SU-DHL-6 (cell line): ENCODE results near the gene SLC35F5.

Experiments
- H2AFZ ChIP-seq: fragments of 200-600 bp; sonication (generic); 2 replicates; pipeline ENCODE4 v1.6.1; 2014; ENCODE audit warnings: low read depth, mild to moderate bottlenecking, moderate library complexity, mixed read lengths, antibody characterized with exemption, low read length; ENCODE audit not compliant: severe bottlenecking
- H3F3A ChIP-seq: fragments of 200-600 bp; shearing (Covaris generic); 2 replicates; pipeline ENCODE4 v1.6.0; 2016; ENCODE audit warnings: antibody characterized with exemption, mild to moderate bottlenecking; ENCODE audit not compliant: insufficient read depth
- H3K27ac ChIP-seq: fragments of 200-600 bp; sonication (generic); 2 replicates; pipeline ENCODE4 v1.5.1; 2016; ENCODE audit warnings: low read depth, mild to moderate bottlenecking, low read length, moderate library complexity, mixed read lengths
- H3K27me3 ChIP-seq: fragments of 200-600 bp; sonication (generic), shearing (Covaris generic); 2 replicates; pipeline ENCODE4 v1.6.0; 2014; ENCODE audit warnings: mild to moderate bottlenecking, low read length
- H3K36me3 ChIP-seq: fragments of 200-600 bp; sonication (generic); 2 replicates; pipeline ENCODE4 v1.6.1; 2014; ENCODE audit warnings: mild to moderate bottlenecking, low read length, mixed read lengths
- H3K4me2 ChIP-seq: fragments of 300-600, 200-600 bp; shearing (Covaris generic), sonication (generic); 2 replicates; pipeline ENCODE4 v1.6.0; 2014; ENCODE audit warnings: low read length, low read depth, mild to moderate bottlenecking; ENCODE audit not compliant: poor library complexity, severe bottlenecking
- H3K4me3 ChIP-seq: fragments of 200-600 bp; sonication (generic); 2 replicates; pipeline ENCODE4 v1.5.1; 2014; ENCODE audit warnings: antibody characterized with exemption, low read length, mild to moderate bottlenecking, mixed read lengths; ENCODE audit not compliant: insufficient read depth, poor library complexity, severe bottlenecking
- H3K79me2 ChIP-seq: fragments of 200-600 bp; sonication (generic); 2 replicates; pipeline ENCODE4 v1.6.1; 2014; ENCODE audit warnings: mild to moderate bottlenecking, low read length, moderate library complexity; ENCODE audit not compliant: insufficient read depth
- H3K9ac ChIP-seq: fragments of 200-600 bp; sonication (generic); 2 replicates; pipeline ENCODE4 v1.7.0; 2014; ENCODE audit warnings: mild to moderate bottlenecking, low read length
- H3K9me2 ChIP-seq: fragments of 200-600 bp; sonication (generic); replicated peaks from 2 replicates; pipeline ENCODE4 v1.6.1; 2014; ENCODE audit warnings: low read length; ENCODE audit not compliant: insufficient read depth
- H3K9me3 ChIP-seq: fragments of 200-600 bp; sonication (generic); 2 replicates; pipeline ENCODE4 v1.6.1; 2014; ENCODE audit warnings: low read length, mixed read lengths; ENCODE audit not compliant: insufficient read depth
- H4K20me1 ChIP-seq: fragments of 200-600 bp; sonication (generic); 2 replicates; pipeline ENCODE4 v1.6.1; 2014; ENCODE audit warnings: low read depth, mild to moderate bottlenecking, antibody characterized with exemption, low read length, moderate library complexity, mixed read lengths
- CTCF ChIP-seq: fragments of 200-600 bp; sonication (generic); IDR thresholded peaks from one replicate; pipeline ENCODE4 v1.5.1; 2017; ENCODE audit warnings: antibody characterized with exemption, mild to moderate bottlenecking, low read length, moderate library complexity; ENCODE audit not compliant: insufficient read depth, poor library complexity, severe bottlenecking
- EZH2phosphoT487 ChIP-seq: fragments of 200-600 bp; sonication (generic), shearing (Covaris generic); conservative IDR thresholded peaks from 2 replicates; pipeline ENCODE4 v1.6.1; 2018; ENCODE audit warnings: mild to moderate bottlenecking, antibody characterized with exemption, low read length, moderate library complexity, mixed read lengths

The SLC35F5 gene

GRCh38 chr2:113756355-113757137 is at the start of gene SLC35F5:
SLC35F5 (minus strand) TSS chr2:113756642; CDS start chr2:113756409, 233 bp downstream.
- Histone ChIP-seq H3K4me3 (peak within 1 kb of the TSS; percentile 74), H3K9me3 (no peaks in the 10 kb centered on the region), H3K9ac (peak within 1 kb of the TSS; percentile 79), H2AFZ (peak within 1 kb of the TSS; percentile 54), H4K20me1 (no peaks in the 10 kb centered on the region), H3K27ac (peak within 1 kb of the TSS; percentile 89), H3K36me3 (peaks cover 11% of the 10 kb centered on the region; the same call in 1 of the 2 replicates), H3F3A (peaks cover 19% of the 10 kb centered on the region), H3K4me2 (peak within 1 kb of the TSS; percentile 91), H3K79me2 (peaks cover 37% of the 10 kb centered on the region), H3K9me2 (no peaks in the 10 kb centered on the region), H3K27me3 (no peaks in the 10 kb centered on the region)
- TF ChIP-seq EZH2phosphoT487: no peak
- no peak for TF ChIP-seq CTCF

- H3K9ac ChIP-seq: no peak overlapping the region
- no peaks in the 10 kb centered on the region for H4K20me1 ChIP-seq
- H3K27me3 ChIP-seq: no peaks in the 10 kb centered on the region
- no peak overlapping the region for H3K4me2 ChIP-seq
- no peaks in the 10 kb centered on the region for H3K36me3 ChIP-seq
- no peaks in the 10 kb centered on the region for H3K9me2 ChIP-seq
- H3K79me2 ChIP-seq: no peaks in the 10 kb centered on the region
- H3K4me3 ChIP-seq: no peak overlapping the region
- no peaks in the 10 kb centered on the region for H3K9me3 ChIP-seq
- H2AFZ ChIP-seq: no peak overlapping the region
- no peak for TF ChIP-seq EZH2phosphoT487
- peak; percentile 11 for TF ChIP-seq CTCF
- H3F3A ChIP-seq: no peaks in the 10 kb centered on the region
- H3K27ac ChIP-seq: no peak overlapping the region
These were observed 42.9 kb upstream of the SLC35F5 start for GRCh38 chr2:113799375-113799774.

- Histone ChIP-seq H3K9me3 (no peaks in the 10 kb centered on the region), H3K4me2 (no peak overlapping the region), H3K27ac (no peak overlapping the region), H2AFZ (no peak overlapping the region), H3F3A (no peaks in the 10 kb centered on the region), H4K20me1 (no peaks in the 10 kb centered on the region), H3K79me2 (no peaks in the 10 kb centered on the region), H3K27me3 (no peaks in the 10 kb centered on the region), H3K4me3 (no peak overlapping the region), H3K9me2 (no peaks in the 10 kb centered on the region), H3K36me3 (no peaks in the 10 kb centered on the region), H3K9ac (no peak overlapping the region)
- TF ChIP-seq CTCF (no peak), EZH2phosphoT487 (no peak)
These were observed 40.8 kb upstream of the SLC35F5 start for GRCh38 chr2:113797237-113797636.
